HCT116 (cell line): ENCODE results near the gene SSUH2. TPM values are rescaled to one million over a fixed set of nuclear protein-coding genes. Genes with fewer than 3 reads are reported as not detected.

Source experiments
- ATAC-seq: fragments of 200-7000 bp; cut with Tn5 transposase; 2 replicates; pipeline ENCODE4 v1.9.1; 2020; ENCODE audit warnings: mild to moderate bottlenecking, moderate library complexity
- BruUV-seq: library from RNA; stranded (reverse); fragments of 400-500 nt; replicated peaks from 2 replicates; lab custom pipeline; 2021; lab: Mats Ljungman, UMichigan
- CTCF ChIA-PET: fragments of 300-600 bp; sonication (Branson Sonifier 250); formaldehyde crosslinking; loops from one replicate; lab custom pipeline; 2021; ENCODE audit warnings: antibody characterized with exemption; lab: Charles Lee
- POLR2A ChIA-PET: fragments of 300-600, 350-600 bp; sonication (Branson Sonifier 250); formaldehyde crosslinking; loops from one replicate; lab custom pipeline; 2021; ENCODE audit warnings: antibody characterized with exemption; lab: Charles Lee
- RAD21 ChIA-PET, 2 experiments: fragments of 300-600 bp; sonication (Branson Sonifier 250); formaldehyde crosslinking; loops; one replicate each; lab custom pipeline; 2023; ENCODE audit warnings: low total read pairs in 2 of 2; ENCODE audit not compliant: uncharacterized antibody in 2 of 2, unreplicated experiment in 2 of 2, low non-redundant PET in 1 of 2; lab: Charles Lee
- DNase-seq: peaks from one replicate; pipeline ENCODE4 v3.0.0-alpha.2; 2010; ENCODE audit warnings: low read depth, low spot score
- H2AFZ ChIP-seq: fragments of 200-600 bp; shearing (Covaris generic), sonication (generic); 2 replicates; pipeline ENCODE4 v1.6.1; 2017; ENCODE audit warnings: low read depth, mixed run types, mixed read lengths, antibody characterized with exemption, low read length; ENCODE audit not compliant: poor library complexity, severe bottlenecking
- H3K27ac ChIP-seq: 2 replicates; pipeline ENCODE4 v1.5.1; 2012; ENCODE audit warnings: low read depth, low read length
- H3K27me3 ChIP-seq: fragments of 200-600 bp; sonication (generic); 2 replicates; pipeline ENCODE4 v1.6.1; 2016; ENCODE audit warnings: mixed run types, low read length, mixed read lengths; ENCODE audit not compliant: insufficient read depth
- H3K36me3 ChIP-seq, 2 experiments: fragments of 200-500 bp in 1 of 2; fragments of 200-600 bp in 1 of 2; sonication (Bioruptor generic) in 1 of 2; sonication (generic) in 1 of 2; 2 replicates each; pipeline versions ENCODE4 v1.5.1 to v1.6.1; 2014 to 2016; ENCODE audit warnings: low read length in 2 of 2, inconsistent platforms in 1 of 2, mixed read lengths in 1 of 2, mixed run types in 1 of 2; ENCODE audit not compliant: insufficient read depth in 2 of 2, control insufficient read depth in 1 of 2
- H3K4me1 ChIP-seq, 2 experiments: fragments of 200-600 bp in 1 of 2; sonication (generic) in 1 of 2; 2 replicates each; pipeline versions ENCODE4 v1.5.1 to v1.6.1; 2012 to 2017; ENCODE audit warnings: low read length in 2 of 2, inconsistent platforms in 1 of 2, mild to moderate bottlenecking in 1 of 2, mixed read lengths in 1 of 2, mixed run types in 1 of 2, moderate library complexity in 1 of 2; ENCODE audit not compliant: insufficient read depth in 2 of 2, control insufficient read depth in 1 of 2
- H3K4me2 ChIP-seq: fragments of 200-600 bp; sonication (generic); 2 replicates; pipeline ENCODE4 v1.6.1; 2017; ENCODE audit warnings: mixed run types, low read length, mixed read lengths
- H3K4me3 ChIP-seq, 2 experiments: fragments of 200-600 bp in 1 of 2; sonication (generic) in 1 of 2; replicated peaks in 1 of 2; 2 replicates each; pipeline ENCODE4 v1.5.1; 2011 to 2016; ENCODE audit warnings: low read length in 2 of 2, control low read depth in 1 of 2, low read depth in 1 of 2, mild to moderate bottlenecking in 1 of 2, mixed read lengths in 1 of 2, mixed run types in 1 of 2
- H3K79me2 ChIP-seq: fragments of 200-600 bp; sonication (generic); 2 replicates; pipeline ENCODE4 v1.6.1; 2017; ENCODE audit warnings: mild to moderate bottlenecking, mixed run types, low read length, moderate library complexity, mixed read lengths; ENCODE audit not compliant: insufficient read depth
- H3K9ac ChIP-seq: fragments of 200-600 bp; sonication (generic); 2 replicates; pipeline ENCODE4 v1.6.1; 2016; ENCODE audit warnings: low read length, mixed read lengths
- H3K9me2 ChIP-seq: fragments of 200-600 bp; sonication (generic), shearing (Covaris generic); 2 replicates; pipeline ENCODE4 v1.6.1; 2017; ENCODE audit warnings: mixed run types, mild to moderate bottlenecking, moderate library complexity; ENCODE audit not compliant: insufficient read depth
- H3K9me3 ChIP-seq, 2 experiments: fragments of 200-500 bp in 1 of 2; fragments of 200-600 bp in 1 of 2; sonication (Bioruptor generic) in 1 of 2; sonication (generic) in 1 of 2; 2 replicates each; pipeline ENCODE4 v1.6.1; 2014 to 2017; ENCODE audit warnings: low read length in 2 of 2, mixed read lengths in 2 of 2, inconsistent platforms in 1 of 2, low read depth in 1 of 2, mild to moderate bottlenecking in 1 of 2, mixed run types in 1 of 2, moderate library complexity in 1 of 2; ENCODE audit not compliant: control insufficient read depth in 1 of 2, insufficient read depth in 1 of 2
- H4K20me1 ChIP-seq: fragments of 200-600 bp; sonication (generic), shearing (Covaris generic); 2 replicates; pipeline ENCODE4 v1.6.1; 2017; ENCODE audit warnings: mixed run types, mild to moderate bottlenecking, moderate library complexity; ENCODE audit not compliant: insufficient read depth
- ATF3 ChIP-seq: IDR thresholded peaks from 2 replicates; pipeline ENCODE4 v1.6.1; 2012
- CBX3 ChIP-seq: IDR thresholded peaks from 2 replicates; pipeline ENCODE4 v1.6.1; 2012; ENCODE audit warnings: low read depth
- CEBPB ChIP-seq: IDR thresholded peaks from 2 replicates; pipeline ENCODE4 v1.6.1; 2012; ENCODE audit warnings: low read depth
- CTCF ChIP-seq, 3 experiments: fragments of 200-600 bp in 1 of 3; sonication (generic) in 1 of 3; IDR thresholded peaks in 2 of 3; conservative IDR thresholded peaks in 1 of 3; 2 replicates each; pipeline ENCODE4 v1.5.1; 2012 to 2017; ENCODE audit warnings: low read depth in 2 of 3, low read length in 2 of 3, antibody characterized with exemption in 1 of 3, borderline replicate concordance in 1 of 3, control low read depth in 1 of 3, mild to moderate bottlenecking in 1 of 3, mixed read lengths in 1 of 3, mixed run types in 1 of 3, moderate library complexity in 1 of 3; ENCODE audit not compliant: insufficient read depth in 1 of 3
- EZH2phosphoT487 ChIP-seq: fragments of 200-600 bp; IDR thresholded peaks from 2 replicates; pipeline ENCODE4 v1.6.1; 2018; ENCODE audit warnings: antibody characterized with exemption, borderline replicate concordance
- FOSL1 ChIP-seq: IDR thresholded peaks from 2 replicates; pipeline ENCODE4 v1.6.1; 2012; ENCODE audit warnings: low read depth
- MAX ChIP-seq: IDR thresholded peaks from 2 replicates; pipeline ENCODE4 v1.6.1; 2012
- POLR2AphosphoS5 ChIP-seq: IDR thresholded peaks from 2 replicates; pipeline ENCODE4 v1.6.1; 2011; ENCODE audit warnings: mild to moderate bottlenecking, low read depth, low read length, moderate library complexity
- RAD21 ChIP-seq: IDR thresholded peaks from 2 replicates; pipeline ENCODE4 v1.6.1; 2012; ENCODE audit warnings: low read depth, mild to moderate bottlenecking
- REST ChIP-seq: IDR thresholded peaks from 2 replicates; pipeline ENCODE4 v1.6.1; 2012; ENCODE audit warnings: low read depth
- SP1 ChIP-seq: IDR thresholded peaks from 2 replicates; pipeline ENCODE4 v1.6.1; 2012; ENCODE audit warnings: low read depth
- SRF ChIP-seq: IDR thresholded peaks from 2 replicates; pipeline ENCODE4 v1.6.1; 2012; ENCODE audit warnings: low read depth
- TCF7L2 ChIP-seq: IDR thresholded peaks from 2 replicates; pipeline ENCODE4 v1.7.0; 2011; ENCODE audit warnings: borderline replicate concordance, inconsistent platforms; ENCODE audit not compliant: insufficient read depth, insufficient read length; ENCODE audit errors: extremely low read depth
- YY1 ChIP-seq: IDR thresholded peaks from 2 replicates; pipeline ENCODE4 v1.6.1; 2011; ENCODE audit warnings: low read length, low read depth, moderate library complexity, mild to moderate bottlenecking; ENCODE audit not compliant: insufficient replicate concordance; ENCODE audit errors: extremely low read depth
- intact Hi-C: fragments of 100-400 bp; cut with micrococcal nuclease; formaldehyde crosslinking; loops from 2 replicates; pipeline ENCODE4 v1.10.0; 2022
- total RNA-seq: library from RNA; stranded (reverse); gene quantifications from one replicate; pipeline ENCODE4 v1.2.1, GENCODE V29; 2021; ENCODE audit not compliant: unreplicated experiment

Gene SSUH2
- total RNA-seq, 1 experiment from 2014 or later: 0.76 TPM

GRCh38 chr3:8659242-8659641 is 14.6 kb upstream of the SSUH2 start:
- H4K20me1 ChIP-seq: no peaks in the 10 kb centered on the region
- H3K9me2 ChIP-seq: no peaks in the 10 kb centered on the region
- no TSS peak for BruUV-seq
- no peak overlapping the region for H3K9ac ChIP-seq
- no peaks in the 10 kb centered on the region for H3K36me3 ChIP-seq
- no peak for DNase-seq
- ChIA-PET RAD21 (no interaction called here), POLR2A (no interaction called here), CTCF (no interaction called here)
- no peak for ATAC-seq
- H3K4me1 ChIP-seq: peaks cover 18 to 43% of the 10 kb centered on the region in 2 experiments
- no peaks in the 10 kb centered on the region for H3K79me2 ChIP-seq
- H3K4me3 ChIP-seq: no peak overlapping the region
- intact Hi-C loops: no loop called here
- H3K27ac ChIP-seq: no peak overlapping the region
- TF ChIP-seq ATF3 (no peak), TCF7L2 (no peak), MAX (no peak), FOSL1 (no peak), EZH2phosphoT487 (no peak), RAD21 (no peak), YY1 (no peak), SP1 (no peak), POLR2AphosphoS5 (no peak), CBX3 (no peak), CEBPB (no peak), CTCF (IDR thresholded peaks at IDR 0.05 in 2 of 3, conservative IDR thresholded peaks at IDR 0.05 in 1 of 3; ENCODE audit: borderline replicate concordance in 1 of 3, insufficient read depth in 1 of 3, low read depth in 2 of 3, low read length in 2 of 3) (no peak), REST (no peak), SRF (no peak)
- no peaks in the 10 kb centered on the region for H3K9me3 ChIP-seq
- no peak overlapping the region for H2AFZ ChIP-seq
- H3K4me2 ChIP-seq: no peak overlapping the region
- H3K27me3 ChIP-seq: no peaks in the 10 kb centered on the region
